ENCODE results near the gene ROR2. TPM values are rescaled to one million over a fixed set of nuclear protein-coding genes. Genes with fewer than 3 reads are reported as not detected.
A peak's percentile ranks its signal among the peaks of the same experiment; 100 is the strongest.

Gene ROR2
- total and polyA plus RNA-seq, 5 experiments from 2014 or later: not detected

DNA sequence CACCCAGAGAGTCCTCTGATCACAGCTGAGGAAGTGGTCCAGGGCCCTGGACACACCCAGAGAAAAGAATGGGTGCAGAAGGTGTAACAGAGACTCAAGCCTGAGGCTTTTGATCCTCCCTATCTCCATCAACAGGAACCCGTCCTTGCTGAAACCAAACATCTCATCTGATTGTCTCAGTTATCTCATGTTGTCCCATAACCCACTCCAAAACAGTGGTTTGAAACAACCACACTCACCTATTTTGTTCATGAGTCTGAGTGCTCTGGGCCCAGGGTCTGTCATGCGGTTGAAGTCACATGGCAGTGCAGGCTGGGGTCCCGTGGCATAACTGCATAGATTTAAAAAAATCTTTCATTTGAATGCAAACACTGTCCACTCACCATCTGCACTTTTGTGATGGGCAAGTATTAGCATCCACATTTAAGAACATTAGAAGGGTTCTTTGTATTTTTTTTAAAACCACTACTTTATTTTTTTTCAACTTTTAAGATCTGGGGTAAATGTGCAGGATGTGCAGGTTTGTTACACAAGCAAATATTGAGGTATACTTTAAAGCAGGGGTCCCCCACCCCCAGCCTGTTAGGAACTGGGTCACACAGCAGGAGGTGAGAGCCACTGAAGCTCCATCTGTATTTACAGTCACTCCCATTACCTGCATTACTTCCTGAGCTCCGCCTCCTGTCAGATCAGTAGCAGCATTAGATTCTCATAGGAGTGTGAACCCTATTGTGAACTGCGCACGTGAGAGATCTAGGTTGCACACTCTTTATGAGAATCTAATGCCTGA lies 255.8 kb downstream of the ROR2 start:
- POLR2A ChIA-PET: no interaction called here
- no peak overlapping the region for H3K27ac Mint-ChIP-seq
- no peaks in the 10 kb centered on the region for H3K9me3 Mint-ChIP-seq
- peaks cover 0 to 12% (median 1%) of the 10 kb centered on the region in 5 donors for H3K27me3 Mint-ChIP-seq
- no peaks in the 10 kb centered on the region for H3K36me3 Mint-ChIP-seq
- no peak overlapping the region for H3K4me3 Mint-ChIP-seq
- peaks cover 0 to 12% (median 5%) of the 10 kb centered on the region in 4 donors for H3K4me1 Mint-ChIP-seq
- DNase-seq: no peak
- peak in 1 of 2 donors; percentile 32 for ATAC-seq

DNA sequence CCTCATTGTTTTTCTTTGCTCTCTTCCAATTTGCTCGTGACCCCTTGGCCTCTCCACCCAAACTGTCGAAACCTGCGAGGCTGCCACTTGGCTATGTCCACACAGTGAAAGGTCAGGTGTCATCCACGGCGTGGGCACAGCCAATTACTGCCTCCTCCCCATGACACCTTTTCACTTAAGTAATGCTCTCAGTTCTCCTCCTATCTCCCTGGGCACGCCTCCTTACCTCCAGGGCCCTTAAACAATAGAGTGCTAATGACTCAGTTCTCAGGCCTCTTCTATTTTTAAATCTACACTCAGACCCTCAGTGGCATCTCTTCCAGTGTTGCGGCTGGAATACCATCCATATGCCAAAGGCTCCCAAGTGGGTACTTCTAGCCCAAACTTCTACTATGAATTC lies 256.8 kb downstream of the ROR2 start:
- H3K36me3 Mint-ChIP-seq: no peaks in the 10 kb centered on the region
- H3K4me1 Mint-ChIP-seq: peaks cover 0 to 12% (median 5%) of the 10 kb centered on the region in 4 donors
- DNase-seq (no peak), ATAC-seq (no peak)
- H3K4me3 Mint-ChIP-seq: no peak overlapping the region
- peaks cover 0 to 12% (median 1%) of the 10 kb centered on the region in 5 donors for H3K27me3 Mint-ChIP-seq
- POLR2A ChIA-PET: no interaction called here
- H3K27ac Mint-ChIP-seq: no peak overlapping the region
- no peaks in the 10 kb centered on the region for H3K9me3 Mint-ChIP-seq

DNA sequence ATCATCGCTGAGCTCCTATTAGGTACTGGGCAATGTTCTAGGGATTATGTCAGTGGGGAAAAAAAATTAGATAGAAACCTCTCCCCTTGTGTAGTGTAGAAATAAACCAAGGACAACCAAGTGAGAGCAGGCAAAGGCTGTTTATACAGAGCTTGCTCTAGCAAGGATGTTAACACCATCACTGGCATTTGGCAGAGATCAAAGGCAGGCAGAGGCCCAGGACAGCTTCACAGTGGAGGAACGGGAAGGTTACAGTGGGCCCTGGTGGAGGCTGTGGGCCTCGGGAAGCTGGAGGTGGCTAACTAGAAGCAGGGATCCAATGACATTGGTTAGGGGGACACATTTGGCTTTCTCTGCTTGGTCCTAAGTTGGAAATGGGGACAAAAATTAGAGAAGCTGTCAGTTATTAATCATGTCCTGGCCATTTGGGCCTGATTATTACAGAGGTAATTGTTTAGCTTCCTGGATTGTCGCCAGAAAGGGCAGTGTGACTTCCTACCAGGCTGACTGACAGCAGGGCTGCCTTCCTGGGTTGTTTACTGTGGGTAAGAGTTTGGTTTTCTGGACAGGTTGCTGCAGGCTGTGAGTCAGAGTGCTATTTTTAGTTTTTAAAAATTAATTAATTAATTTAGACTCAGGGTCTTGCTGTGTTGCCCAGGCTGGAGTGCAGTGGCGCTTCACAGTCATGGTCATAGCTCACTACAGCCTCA lies 259.3 kb downstream of the ROR2 start:
- Mint-ChIP-seq H3K27ac (no peak overlapping the region), H3K27me3 (peaks cover 0 to 12% (median 1%) of the 10 kb centered on the region in 5 donors), H3K4me1 (peaks cover 0 to 8% (median 4%) of the 10 kb centered on the region in 4 donors), H3K9me3 (no peaks in the 10 kb centered on the region), H3K4me3 (no peak overlapping the region), H3K36me3 (no peaks in the 10 kb centered on the region)
- no peak for ATAC-seq
- no peak for DNase-seq
- POLR2A ChIA-PET: no interaction called here

- DNase-seq (no peak), ATAC-seq (no peak)
- Mint-ChIP-seq H3K36me3 (no peaks in the 10 kb centered on the region), H3K4me1 (peaks cover 0 to 3% (median under 1%) of the 10 kb centered on the region in 4 donors), H3K4me3 (no peak overlapping the region), H3K27me3 (peaks cover 0 to 9% (median 0%) of the 10 kb centered on the region in 5 donors), H3K9me3 (no peaks in the 10 kb centered on the region), H3K27ac (no peak overlapping the region)
- POLR2A ChIA-PET: no interaction called here
These were observed 261.0 kb downstream of the ROR2 start for GRCh38 chr9:91689006-91689405.

DNA sequence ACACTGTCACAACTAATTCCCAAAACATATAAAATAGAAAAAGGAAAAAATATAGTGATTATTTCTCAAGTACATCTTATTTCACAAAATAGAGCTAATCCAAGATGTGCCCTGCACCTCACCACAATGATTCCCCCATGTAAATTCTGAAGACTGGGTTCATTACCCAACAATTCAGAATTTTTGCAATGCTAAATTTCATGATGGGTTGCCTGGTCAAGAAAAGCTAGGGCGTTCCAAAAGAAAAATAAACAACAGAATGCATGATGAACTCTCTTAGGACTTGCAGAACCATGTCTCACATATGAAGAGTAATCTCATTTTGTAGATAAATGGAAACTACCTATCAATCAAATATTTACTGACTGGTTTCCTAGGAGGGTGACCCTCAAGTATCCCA lies 266.8 kb downstream of the ROR2 start:
- DNase-seq (no peak), ATAC-seq (no peak)
- H3K4me1 Mint-ChIP-seq: peaks cover 3 to 6% (median 5%) of the 10 kb centered on the region in 4 donors
- no peak overlapping the region for H3K27ac Mint-ChIP-seq
- POLR2A ChIA-PET: no interaction called here
- H3K27me3 Mint-ChIP-seq: peaks cover 11 to 31% (median 17%) of the 10 kb centered on the region in 5 donors
- H3K4me3 Mint-ChIP-seq: no peak overlapping the region
- no peaks in the 10 kb centered on the region for H3K36me3 Mint-ChIP-seq
- H3K9me3 Mint-ChIP-seq: no peaks in the 10 kb centered on the region

DNA sequence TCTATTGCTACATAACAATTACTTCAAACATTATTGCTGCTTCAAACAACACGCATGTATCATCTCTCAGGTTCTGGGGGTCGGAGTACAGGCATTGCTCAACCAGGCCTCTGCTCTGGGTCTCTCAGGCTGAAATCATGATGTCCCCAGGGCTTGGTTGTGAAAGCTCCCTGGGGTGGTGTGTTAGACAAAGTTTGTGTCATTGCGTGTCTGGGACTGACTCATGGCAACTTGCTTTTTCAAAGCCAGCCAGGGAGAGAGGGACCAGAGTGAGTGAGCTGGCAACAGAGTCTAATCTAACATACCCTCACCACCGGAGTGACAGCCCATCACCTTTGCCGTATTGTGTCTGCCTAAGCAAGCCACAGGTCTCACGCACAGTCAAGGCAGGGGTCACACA lies 267.2 kb downstream of the ROR2 start:
- Mint-ChIP-seq H3K4me1 (peaks cover 3 to 6% (median 5%) of the 10 kb centered on the region in 4 donors), H3K27me3 (peaks cover 11 to 36% (median 20%) of the 10 kb centered on the region in 5 donors), H3K9me3 (no peaks in the 10 kb centered on the region), H3K36me3 (no peaks in the 10 kb centered on the region), H3K27ac (no peak overlapping the region), H3K4me3 (no peak overlapping the region)
- DNase-seq (no peak), ATAC-seq (no peak)
- POLR2A ChIA-PET: no interaction called here

GRCh38 chr9:91681461-91682305 lies 268.3 kb downstream of the ROR2 start:
- Mint-ChIP-seq H3K27me3 (peaks cover 11 to 45% (median 20%) of the 10 kb centered on the region in 5 donors), H3K4me3 (peak overlapping the region; percentile 18 to 65 (median 48)), H3K36me3 (no peaks in the 10 kb centered on the region), H3K27ac (no peak overlapping the region), H3K4me1 (peaks cover 3 to 6% (median 5%) of the 10 kb centered on the region in 4 donors), H3K9me3 (no peaks in the 10 kb centered on the region)
- POLR2A ChIA-PET: no interaction called here
- ATAC-seq (peak; percentile 85 to 96), DNase-seq (peak; percentile 15 to 76 (median 52))

DNA sequence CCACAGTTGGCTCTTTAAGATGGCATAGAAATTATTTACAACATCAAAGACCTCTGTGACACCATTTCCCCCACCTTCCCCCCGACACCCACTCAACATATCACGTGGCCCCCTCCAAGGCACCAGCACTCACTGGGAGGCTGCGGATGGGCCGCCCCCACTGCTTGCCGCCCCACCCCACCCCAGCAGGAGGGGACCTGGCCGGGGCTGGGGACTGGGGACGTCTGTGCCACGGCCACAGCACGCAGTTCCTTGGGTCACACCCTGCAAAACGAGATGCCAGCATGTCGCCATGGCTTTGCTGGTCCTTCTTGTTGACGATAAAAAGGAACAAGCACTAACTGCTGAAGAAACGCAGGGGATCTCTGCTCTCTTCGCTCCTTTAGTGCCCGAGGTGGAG lies 269.0 kb downstream of the ROR2 start:
- Mint-ChIP-seq H3K36me3 (no peaks in the 10 kb centered on the region), H3K9me3 (no peaks in the 10 kb centered on the region), H3K4me3 (no peak overlapping the region), H3K27me3 (peaks cover 12 to 52% (median 20%) of the 10 kb centered on the region in 5 donors), H3K4me1 (peaks cover 3 to 6% (median 5%) of the 10 kb centered on the region in 4 donors), H3K27ac (no peak overlapping the region)
- no peak for DNase-seq
- no peak for ATAC-seq
- POLR2A ChIA-PET: no interaction called here

- no peaks in the 10 kb centered on the region for H3K9me3 Mint-ChIP-seq
- no peak for DNase-seq
- H3K36me3 Mint-ChIP-seq: no peaks in the 10 kb centered on the region
- POLR2A ChIA-PET: no interaction called here
- H3K4me3 Mint-ChIP-seq: no peak overlapping the region
- H3K4me1 Mint-ChIP-seq: peaks cover 3 to 6% (median 5%) of the 10 kb centered on the region in 4 donors
- ATAC-seq: no peak
- H3K27me3 Mint-ChIP-seq: peaks cover 14 to 60% (median 22%) of the 10 kb centered on the region in 5 donors
- H3K27ac Mint-ChIP-seq: no peak overlapping the region
These were observed 269.9 kb downstream of the ROR2 start for GRCh38 chr9:91680106-91680505.

DNA sequence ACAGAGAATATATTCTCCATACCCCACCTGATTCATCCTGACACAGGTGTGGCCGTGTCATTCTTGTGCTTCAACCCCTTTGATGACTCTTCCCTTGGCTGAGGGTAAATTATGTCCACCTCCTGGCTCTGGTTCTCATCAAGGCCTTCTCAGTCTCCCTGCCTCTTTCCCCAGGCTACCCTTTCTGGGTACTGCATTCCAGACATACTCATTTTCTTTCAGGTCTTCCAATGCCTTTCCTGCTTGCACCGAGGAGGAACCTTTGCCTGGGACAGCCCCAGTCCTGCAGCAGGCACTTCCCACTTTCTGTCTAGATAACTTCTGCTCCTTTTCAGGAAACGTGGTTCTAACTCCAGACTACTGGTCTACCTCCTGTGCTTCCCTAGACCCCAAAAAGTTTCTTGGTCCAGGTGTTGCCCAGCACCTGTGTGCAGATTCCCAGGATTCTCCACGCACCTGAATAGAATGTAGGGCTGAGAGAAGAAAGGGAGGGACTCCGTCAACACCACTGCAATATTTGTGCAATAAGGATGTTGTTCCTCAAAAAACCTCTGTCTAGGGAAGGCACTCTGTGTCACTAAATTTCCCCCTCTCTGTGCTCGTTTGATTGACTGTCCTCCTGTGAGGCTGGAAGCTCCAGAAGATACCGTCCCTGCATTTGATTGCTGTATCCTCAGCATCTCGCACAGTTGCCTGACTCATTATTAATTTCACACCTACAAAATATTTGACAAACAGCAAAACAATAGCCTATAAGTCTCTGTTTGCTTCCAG lies 271.0 kb downstream of the ROR2 start:
- Mint-ChIP-seq H3K27ac (no peak overlapping the region), H3K27me3 (peaks cover 15 to 71% (median 22%) of the 10 kb centered on the region in 5 donors), H3K9me3 (no peaks in the 10 kb centered on the region), H3K4me3 (no peak overlapping the region), H3K4me1 (peaks cover 3 to 6% (median 5%) of the 10 kb centered on the region in 4 donors), H3K36me3 (no peaks in the 10 kb centered on the region)
- no peak for DNase-seq
- POLR2A ChIA-PET: no interaction called here
- no peak for ATAC-seq

- Mint-ChIP-seq H3K27ac (no peak overlapping the region), H3K4me1 (peaks cover 3 to 6% (median 5%) of the 10 kb centered on the region in 4 donors), H3K27me3 (peaks cover 15 to 77% (median 24%) of the 10 kb centered on the region in 5 donors), H3K4me3 (no peak overlapping the region), H3K9me3 (peaks cover 0 to 3% (median 0%) of the 10 kb centered on the region in 9 donors), H3K36me3 (no peaks in the 10 kb centered on the region)
- ATAC-seq (no peak), DNase-seq (no peak)
- POLR2A ChIA-PET: no interaction called here
These were observed 272.1 kb downstream of the ROR2 start for GRCh38 chr9:91677822-91678436.

DNA sequence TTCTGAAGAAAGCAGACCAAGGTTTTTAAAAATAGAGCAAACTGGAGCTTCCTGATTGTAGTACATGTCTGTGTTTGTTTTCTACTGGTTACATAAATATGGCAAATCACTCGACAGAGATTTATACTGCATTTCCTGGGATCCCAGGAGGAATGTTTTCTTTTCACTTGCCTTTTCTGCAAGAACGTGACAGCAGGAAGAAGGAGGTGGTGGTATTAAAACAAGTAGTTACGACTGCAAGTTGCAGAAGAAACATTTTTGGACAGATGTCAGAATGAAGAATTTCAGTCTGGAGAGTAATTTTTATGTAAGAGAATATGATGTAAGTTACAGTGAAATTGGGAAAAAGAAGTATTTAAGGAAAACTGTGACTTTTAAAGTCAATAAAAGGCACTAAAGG lies 272.7 kb downstream of the ROR2 start:
- DNase-seq (no peak), ATAC-seq (no peak)
- H3K36me3 Mint-ChIP-seq: no peaks in the 10 kb centered on the region
- POLR2A ChIA-PET: no interaction called here
- peaks cover 18 to 77% (median 26%) of the 10 kb centered on the region in 5 donors for H3K27me3 Mint-ChIP-seq
- peaks cover 3 to 6% (median 5%) of the 10 kb centered on the region in 4 donors for H3K4me1 Mint-ChIP-seq
- peaks cover 0 to 4% (median 0%) of the 10 kb centered on the region in 9 donors for H3K9me3 Mint-ChIP-seq
- H3K4me3 Mint-ChIP-seq: no peak overlapping the region
- H3K27ac Mint-ChIP-seq: no peak overlapping the region

Data from naive thymus-derived CD8-positive, alpha-beta T cell (primary cell).